A549 (cell line): Measurements from ENCODE around the gene ZNF143. TPM values are rescaled to one million over a fixed set of nuclear protein-coding genes. Genes with fewer than 3 reads are reported as not detected.

Source experiments
- ATAC-seq, 2 experiments: fragments of 200-7000 bp in 1 of 2; fragments of >200 bp in 1 of 2; cut with Nextera tagmentation in 1 of 2; cut with Tn5 transposase in 1 of 2; 3 replicates each; pipeline versions ENCODE4 v1.8.0 to v1.9.1; 2018 to 2020; ENCODE audit warnings: mild to moderate bottlenecking in 1 of 2, moderate library complexity in 1 of 2
- CTCF ChIA-PET: fragments of 300-600 bp; sonication (Branson Sonifier 250); formaldehyde crosslinking; extraction: SDS; loops from one replicate; lab custom pipeline; 2021; ENCODE audit warnings: antibody characterized with exemption, inconsistent platforms; lab: Yijun Ruan, JAX
- POLR2A ChIA-PET: fragments of 350-600 bp; formaldehyde crosslinking; extraction: SDS; loops from one replicate; lab custom pipeline; 2021; ENCODE audit warnings: antibody characterized with exemption, inconsistent platforms; lab: Yijun Ruan, JAX
- DNase-seq, 2 experiments: peaks; one replicate each; pipeline versions ENCODE4 v3.0.0 to v3.0.0-alpha.2; 2011 to 2016; ENCODE audit warnings: low read depth in 1 of 2, low spot score in 1 of 2
- FAIRE-seq: peaks from 2 replicates; lab custom pipeline; 2011; peaks lifted over from hg19 to GRCh38; lab: Jason Lieb, UNC
- H3K27ac ChIP-seq, 2 experiments: fragments of >200 bp; sonication (Bioruptor Twin); formaldehyde crosslinking; 3 replicates each; pipeline ENCODE4 v1.5.1; 2016 to 2017
- H3K4me1 ChIP-seq: fragments of >200 bp; sonication (Bioruptor Twin); formaldehyde crosslinking; 3 replicates; pipeline ENCODE4 v1.6.1; 2016
- H3K4me2 ChIP-seq: fragments of >200 bp; sonication (Bioruptor Twin); formaldehyde crosslinking; 3 replicates; pipeline ENCODE4 v1.6.1; 2016
- H3K4me3 ChIP-seq: fragments of >200 bp; sonication (Bioruptor Twin); formaldehyde crosslinking; 3 replicates; pipeline ENCODE4 v1.5.1; 2016
- H3K9me3 ChIP-seq: fragments of >200 bp; sonication (Bioruptor Twin); formaldehyde crosslinking; 3 replicates; pipeline ENCODE4 v1.6.1; 2016
- CBX2 ChIP-seq: fragments of 200-600 bp; sonication (generic); IDR thresholded peaks from 2 replicates; pipeline ENCODE4 v1.6.1; 2016; ENCODE audit warnings: low read depth, mild to moderate bottlenecking, borderline replicate concordance
- CBX8 ChIP-seq: fragments of 200-600 bp; sonication (generic); IDR thresholded peaks from 2 replicates; pipeline ENCODE4 v1.6.1; 2016
- CEBPB ChIP-seq, 2 experiments: fragments of >200 bp in 1 of 2; sonication (Bioruptor Twin) in 1 of 2; formaldehyde crosslinking in 1 of 2; IDR thresholded peaks; 2 replicates each; pipeline ENCODE4 v1.6.1; 2012 to 2016
- CHD2 ChIP-seq: fragments of 150-350 bp; IDR thresholded peaks from 2 replicates; pipeline ENCODE4 v1.6.1; 2014; ENCODE audit warnings: low read length; ENCODE audit not compliant: partially characterized antibody
- CHD4 ChIP-seq: fragments of 200-600 bp; sonication (generic); IDR thresholded peaks from 2 replicates; pipeline ENCODE4 v1.6.1; 2016; ENCODE audit warnings: antibody characterized with exemption, mild to moderate bottlenecking, borderline replicate concordance
- EHF ChIP-seq: fragments of 250-450 bp; sonication (Bioruptor Pico); IDR thresholded peaks from 2 replicates; pipeline ENCODE4 v1.5.0; 2020; ENCODE audit warnings: mild to moderate bottlenecking
- FOXS1 ChIP-seq: fragments of 250-450 bp; sonication (Bioruptor Pico); IDR thresholded peaks from 2 replicates; pipeline ENCODE4 v1.5.0; 2020; ENCODE audit warnings: mild to moderate bottlenecking, moderate library complexity
- HOXA7 ChIP-seq: fragments of 250-450 bp; sonication (Bioruptor Pico); IDR thresholded peaks from 2 replicates; pipeline ENCODE4 v1.5.0; 2020; ENCODE audit warnings: mild to moderate bottlenecking, moderate library complexity
- HOXB13 ChIP-seq: fragments of 250-450 bp; sonication (Bioruptor Pico); IDR thresholded peaks from 2 replicates; pipeline ENCODE4 v1.5.0; 2020; ENCODE audit warnings: low read depth, mild to moderate bottlenecking, moderate library complexity
- HOXB5 ChIP-seq: fragments of 250-450 bp; sonication (Bioruptor Pico); IDR thresholded peaks from 2 replicates; pipeline ENCODE4 v1.5.0; 2020; ENCODE audit warnings: mild to moderate bottlenecking, moderate library complexity
- JUNB ChIP-seq: fragments of >200 bp; sonication (Bioruptor Twin); formaldehyde crosslinking; IDR thresholded peaks from 2 replicates; pipeline ENCODE4 v1.6.1; 2016
- MYC ChIP-seq: IDR thresholded peaks from 2 replicates; pipeline ENCODE4 v1.6.1; 2012; ENCODE audit warnings: mild to moderate bottlenecking, inconsistent platforms, low read length, improper control_type of control experiment, borderline replicate concordance
- POLR2AphosphoS2 ChIP-seq: conservative IDR thresholded peaks from 2 replicates; pipeline ENCODE4 v1.6.1; 2012; ENCODE audit warnings: low read length, improper control_type of control experiment, inconsistent platforms
- TFCP2L1 ChIP-seq: fragments of 250-450 bp; sonication (Bioruptor Pico); IDR thresholded peaks from 2 replicates; pipeline ENCODE4 v1.5.0; 2021; ENCODE audit warnings: mild to moderate bottlenecking
- TP53 ChIP-seq: fragments of 250-450 bp; sonication (Bioruptor Pico); IDR thresholded peaks from 2 replicates; pipeline ENCODE4 v1.5.0; 2021; ENCODE audit warnings: mild to moderate bottlenecking, moderate library complexity
- WGBS: methylation state at CpG from one replicate; pipeline ENCODE4 v1.1.6; 2017; ENCODE audit errors: missing lambda C conversion rate; 5-methylcytosine and 5-hydroxymethylcytosine counted together
- polyA plus RNA-seq, 4 experiments: library from polyadenylated mRNA; depleted of rRNA in 3 of 4; stranded (reverse); fragments of >200 nt; fragmentation: RNase III in 1 of 4; extraction: RNeasy Plus Mini Kit Qiagen cat#74134 plus additional on column Dnase treatment in 1 of 4; gene quantifications; 2 replicates in 3 of 4; 3 replicates in 1 of 4; pipeline ENCODE4 v1.2.3, GENCODE V29; 2011 to 2017
- TF ChIP-seq, protein P1 (sequence below): fragments of 250-450 bp; sonication (Bioruptor Pico); IDR thresholded peaks from 2 replicates; pipeline ENCODE4 v1.5.0; 2020; ENCODE audit warnings: low read depth, mild to moderate bottlenecking, moderate library complexity
- TF ChIP-seq, protein P2 (sequence below): fragments of 250-450 bp; sonication (Bioruptor Pico); IDR thresholded peaks from 2 replicates; pipeline ENCODE4 v1.5.0; 2021; ENCODE audit warnings: mild to moderate bottlenecking, moderate library complexity, borderline replicate concordance
- TF ChIP-seq, protein P3 (sequence below): fragments of 200-600 bp; sonication (generic); IDR thresholded peaks from 2 replicates; pipeline ENCODE4 v1.6.1; 2016; ENCODE audit warnings: antibody characterized with exemption, mild to moderate bottlenecking, moderate library complexity
- TF ChIP-seq, protein P4 (sequence below): fragments of 150-350 bp; IDR thresholded peaks from 2 replicates; pipeline ENCODE4 v1.6.1; 2014; ENCODE audit warnings: low read depth, mild to moderate bottlenecking, low read length

Gene ZNF143
- polyA plus RNA-seq, 2 of the 4 experiments (the other 2 are of a cell fraction) = 14.4 to 38.4 TPM

DNA sequence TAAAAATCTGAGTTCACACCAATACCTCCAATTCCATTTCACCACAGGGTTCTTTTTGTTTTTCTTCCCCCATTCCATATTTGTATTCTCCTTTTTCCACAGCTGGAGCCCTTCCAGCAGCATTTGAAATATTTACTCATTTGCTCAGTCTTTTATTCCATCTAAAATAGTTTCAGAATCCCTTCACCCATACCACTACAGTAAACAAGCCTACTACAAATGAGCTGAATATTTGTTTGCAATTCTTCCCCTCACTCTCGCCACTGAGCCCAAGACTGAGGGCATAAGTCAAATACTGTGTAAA lies 46.4 kb downstream of the ZNF143 start:
- ChIA-PET CTCF (interaction anchor here (0.7 to 3.1 kb wide), 41 partner anchors 9 to 491 kb away, joined by 3 to 29 read pairs (median 4); no protein-coding TSS in a partner anchor), POLR2A (interaction anchor here (0.6 to 2.0 kb wide), 3 partner anchors 47 to 348 kb away, joined by 3 to 14 read pairs (median 5); partner anchors contain the start of gene ZNF143)
- Histone ChIP-seq H3K9me3 (no peaks in the 10 kb centered on the region), H3K4me2 (no peak overlapping the region), H3K4me3 (no peak overlapping the region), H3K4me1 (peaks cover 29% of the 10 kb centered on the region), H3K27ac (no peak overlapping the region)
- TF ChIP-seq, protein P1, sequence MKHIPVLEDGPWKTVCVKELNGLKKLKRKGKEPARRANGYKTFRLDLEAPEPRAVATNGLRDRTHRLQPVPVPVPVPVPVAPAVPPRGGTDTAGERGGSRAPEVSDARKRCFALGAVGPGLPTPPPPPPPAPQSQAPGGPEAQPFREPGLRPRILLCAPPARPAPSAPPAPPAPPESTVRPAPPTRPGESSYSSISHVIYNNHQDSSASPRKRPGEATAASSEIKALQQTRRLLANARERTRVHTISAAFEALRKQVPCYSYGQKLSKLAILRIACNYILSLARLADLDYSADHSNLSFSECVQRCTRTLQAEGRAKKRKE (CRISPR knock-in tag) = no peak
- TF ChIP-seq, protein P2, sequence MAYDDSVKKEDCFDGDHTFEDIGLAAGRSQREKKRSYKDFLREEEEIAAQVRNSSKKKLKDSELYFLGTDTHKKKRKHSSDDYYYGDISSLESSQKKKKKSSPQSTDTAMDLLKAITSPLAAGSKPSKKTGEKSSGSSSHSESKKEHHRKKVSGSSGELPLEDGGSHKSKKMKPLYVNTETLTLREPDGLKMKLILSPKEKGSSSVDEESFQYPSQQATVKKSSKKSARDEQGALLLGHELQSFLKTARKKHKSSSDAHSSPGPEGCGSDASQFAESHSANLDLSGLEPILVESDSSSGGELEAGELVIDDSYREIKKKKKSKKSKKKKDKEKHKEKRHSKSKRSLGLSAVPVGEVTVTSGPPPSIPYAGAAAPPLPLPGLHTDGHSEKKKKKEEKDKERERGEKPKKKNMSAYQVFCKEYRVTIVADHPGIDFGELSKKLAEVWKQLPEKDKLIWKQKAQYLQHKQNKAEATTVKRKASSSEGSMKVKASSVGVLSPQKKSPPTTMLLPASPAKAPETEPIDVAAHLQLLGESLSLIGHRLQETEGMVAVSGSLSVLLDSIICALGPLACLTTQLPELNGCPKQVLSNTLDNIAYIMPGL (CRISPR knock-in tag) = no peak
- no peak for TF ChIP-seq TFCP2L1
- FAIRE-seq (no peak), DNase-seq (no peak), ATAC-seq (no peak)
- WGBS = 100% methylated on average over 1 of the region's 1 CpG

DNA sequence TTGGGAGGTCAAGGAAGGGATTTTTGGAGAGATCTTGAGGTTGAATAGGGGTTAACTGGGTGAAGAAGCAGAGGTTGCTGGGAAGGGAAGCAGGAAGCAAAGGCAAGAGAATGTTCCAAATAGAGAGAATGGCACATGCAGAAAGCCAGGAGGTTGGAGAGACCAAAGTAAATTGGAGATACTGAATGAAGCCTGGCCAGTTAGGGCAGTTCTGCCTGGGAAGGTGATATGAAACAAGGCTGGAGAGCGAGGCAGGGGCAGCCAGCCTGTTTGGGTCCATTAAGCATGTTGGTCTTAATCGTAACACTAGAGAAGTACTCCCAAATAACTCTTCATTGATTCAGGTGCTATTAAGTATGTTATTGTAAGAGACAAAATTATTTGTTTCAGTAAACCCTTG lies 48.2 kb downstream of the ZNF143 start:
- peaks cover 29% of the 10 kb centered on the region for H3K4me1 ChIP-seq
- CTCF ChIA-PET = no interaction called here
- H3K4me3 ChIP-seq = no peak overlapping the region
- no peak overlapping the region; a peak in 1 of 6 replicates for H3K27ac ChIP-seq
- H3K4me2 ChIP-seq = no peak overlapping the region
- POLR2A ChIA-PET = no interaction called here
- TF ChIP-seq HOXB5 (CRISPR knock-in tag) = no peak
- TF ChIP-seq TP53 (CRISPR knock-in tag) = no peak
- no peak for TF ChIP-seq HOXB13 (CRISPR knock-in tag)
- TF ChIP-seq CHD2 = no peak
- TF ChIP-seq, protein P3, sequence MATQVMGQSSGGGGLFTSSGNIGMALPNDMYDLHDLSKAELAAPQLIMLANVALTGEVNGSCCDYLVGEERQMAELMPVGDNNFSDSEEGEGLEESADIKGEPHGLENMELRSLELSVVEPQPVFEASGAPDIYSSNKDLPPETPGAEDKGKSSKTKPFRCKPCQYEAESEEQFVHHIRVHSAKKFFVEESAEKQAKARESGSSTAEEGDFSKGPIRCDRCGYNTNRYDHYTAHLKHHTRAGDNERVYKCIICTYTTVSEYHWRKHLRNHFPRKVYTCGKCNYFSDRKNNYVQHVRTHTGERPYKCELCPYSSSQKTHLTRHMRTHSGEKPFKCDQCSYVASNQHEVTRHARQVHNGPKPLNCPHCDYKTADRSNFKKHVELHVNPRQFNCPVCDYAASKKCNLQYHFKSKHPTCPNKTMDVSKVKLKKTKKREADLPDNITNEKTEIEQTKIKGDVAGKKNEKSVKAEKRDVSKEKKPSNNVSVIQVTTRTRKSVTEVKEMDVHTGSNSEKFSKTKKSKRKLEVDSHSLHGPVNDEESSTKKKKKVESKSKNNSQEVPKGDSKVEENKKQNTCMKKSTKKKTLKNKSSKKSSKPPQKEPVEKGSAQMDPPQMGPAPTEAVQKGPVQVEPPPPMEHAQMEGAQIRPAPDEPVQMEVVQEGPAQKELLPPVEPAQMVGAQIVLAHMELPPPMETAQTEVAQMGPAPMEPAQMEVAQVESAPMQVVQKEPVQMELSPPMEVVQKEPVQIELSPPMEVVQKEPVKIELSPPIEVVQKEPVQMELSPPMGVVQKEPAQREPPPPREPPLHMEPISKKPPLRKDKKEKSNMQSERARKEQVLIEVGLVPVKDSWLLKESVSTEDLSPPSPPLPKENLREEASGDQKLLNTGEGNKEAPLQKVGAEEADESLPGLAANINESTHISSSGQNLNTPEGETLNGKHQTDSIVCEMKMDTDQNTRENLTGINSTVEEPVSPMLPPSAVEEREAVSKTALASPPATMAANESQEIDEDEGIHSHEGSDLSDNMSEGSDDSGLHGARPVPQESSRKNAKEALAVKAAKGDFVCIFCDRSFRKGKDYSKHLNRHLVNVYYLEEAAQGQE = no peak
- no peak for TF ChIP-seq CEBPB (IDR thresholded peaks at IDR 0.05)
- no peak for TF ChIP-seq CBX8
- TF ChIP-seq MYC = no peak
- no peak for TF ChIP-seq CBX2
- TF ChIP-seq FOXS1 = no peak
- no peak for TF ChIP-seq CHD4
- TF ChIP-seq, protein P4, sequence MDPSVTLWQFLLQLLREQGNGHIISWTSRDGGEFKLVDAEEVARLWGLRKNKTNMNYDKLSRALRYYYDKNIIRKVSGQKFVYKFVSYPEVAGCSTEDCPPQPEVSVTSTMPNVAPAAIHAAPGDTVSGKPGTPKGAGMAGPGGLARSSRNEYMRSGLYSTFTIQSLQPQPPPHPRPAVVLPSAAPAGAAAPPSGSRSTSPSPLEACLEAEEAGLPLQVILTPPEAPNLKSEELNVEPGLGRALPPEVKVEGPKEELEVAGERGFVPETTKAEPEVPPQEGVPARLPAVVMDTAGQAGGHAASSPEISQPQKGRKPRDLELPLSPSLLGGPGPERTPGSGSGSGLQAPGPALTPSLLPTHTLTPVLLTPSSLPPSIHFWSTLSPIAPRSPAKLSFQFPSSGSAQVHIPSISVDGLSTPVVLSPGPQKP = no peak
- no peak for TF ChIP-seq JUNB
- no peak for TF ChIP-seq EHF
- no peak for TF ChIP-seq POLR2AphosphoS2
- TF ChIP-seq HOXA7 (CRISPR knock-in tag) = no peak
- no peaks in the 10 kb centered on the region for H3K9me3 ChIP-seq
- FAIRE-seq = no peak
- ATAC-seq = no peak
- DNase-seq = no peak
- 95% methylated on average over 2 of the region's 2 CpGs for WGBS
